Prostate gland (tissue), 2 donors: ENCODE results near the gene PDP2. TPM values are rescaled to one million over a fixed set of nuclear protein-coding genes. Genes with fewer than 3 reads are reported as not detected.
"Not testable (repeated sequence)": the region's sequence is repeated elsewhere in the genome, so short reads cannot be mapped to it uniquely, and the experiment has no call there.

Experiments used
- DNase-seq: peaks from one replicate; pipeline ENCODE4 v3.0.0-alpha.2; 2019; ENCODE audit warnings: low spot score
- H3K27ac ChIP-seq, 2 donors: fragments of 200-600 bp; sonication (generic); 2 replicates each; pipeline ENCODE4 v1.5.1; 2017 to 2019
- H3K27me3 ChIP-seq: fragments of 200-600 bp; sonication (generic); replicated peaks from 2 replicates; pipeline ENCODE4 v1.5.1; 2019; ENCODE audit not compliant: insufficient read depth
- H3K36me3 ChIP-seq, 2 donors: fragments of 200-600 bp; sonication (generic); 1 replicate in 1 of 2; 2 replicates in 1 of 2; pipeline versions ENCODE4 v1.5.1 to v1.8.1; 2017 to 2019
- H3K4me1 ChIP-seq: fragments of 200-600 bp; sonication (generic); replicated peaks from 2 replicates; pipeline ENCODE4 v1.5.1; 2019
- H3K4me3 ChIP-seq, 2 donors: fragments of 200-600 bp; sonication (generic); 2 replicates each; pipeline ENCODE4 v1.5.1; 2017 to 2019
- H3K9me3 ChIP-seq: fragments of 200-600 bp; sonication (generic); 2 replicates; pipeline ENCODE4 v1.5.1; 2017
- CTCF ChIP-seq, 4 experiments: fragments of 200-600 bp in 2 of 4; fragments of 450-650 bp in 2 of 4; sonication (generic) in 2 of 4; IDR thresholded peaks; 1 replicate in 3 of 4; 2 replicates in 1 of 4; pipeline ENCODE4 v1.5.1; 2016 to 2019; ENCODE audit warnings: antibody characterized with exemption in 4 of 4, mild to moderate bottlenecking in 2 of 4, moderate library complexity in 2 of 4
- POLR2A ChIP-seq: fragments of 450-650 bp; IDR thresholded peaks from one replicate; pipeline ENCODE4 v1.6.1; 2016; ENCODE audit warnings: antibody characterized with exemption, mild to moderate bottlenecking
- POLR2AphosphoS5 ChIP-seq: sonication (generic); formaldehyde crosslinking; IDR thresholded peaks from one replicate; pipeline ENCODE4 v1.6.1; 2017; ENCODE audit warnings: antibody characterized with exemption
- WGBS: methylation state at CpG from one replicate; pipeline ENCODE4 v1.1.5; 2018; 5-methylcytosine and 5-hydroxymethylcytosine counted together
- intact Hi-C: fragments of 100-400 bp; cut with DNase I; formaldehyde crosslinking; loops from one replicate; pipeline ENCODE4 v1.14.2; 2022
- total RNA-seq, 2 donors: library from RNA; depleted of rRNA; stranded (reverse); fragments of >200 nt; gene quantifications; one replicate each; pipeline ENCODE4 v1.1.0, GENCODE V29; 2016

PDP2 gene
- total RNA-seq, 2 donors from 2014 or later, result 9.2 to 21.9 TPM

GRCh38 chr16:66895999-66896398, 15.7 kb downstream of the PDP2 start:
- no peak for TF ChIP-seq POLR2AphosphoS5
- TF ChIP-seq POLR2A, result no peak
- no peak for TF ChIP-seq CTCF (IDR thresholded peaks at IDR 0.05)
- Histone ChIP-seq H3K27me3 (no peaks in the 10 kb centered on the region), H3K27ac (no peak overlapping the region), H3K4me1 (no peaks in the 10 kb centered on the region), H3K36me3 (no peaks in the 10 kb centered on the region), H3K4me3 (no peak overlapping the region), H3K9me3 (no peaks in the 10 kb centered on the region)
- no peak for DNase-seq
- 98% methylated on average over 3 of the region's 3 CpGs for WGBS
- intact Hi-C loops, result no loop called here

GRCh38 chr16:66896682-66897081, 16.4 kb downstream of the PDP2 start:
- 72% methylated on average over 5 of the region's 5 CpGs for WGBS
- DNase-seq, H3K9me3 ChIP-seq, H3K27ac ChIP-seq, H3K36me3 ChIP-seq, H3K4me3 ChIP-seq, H3K27me3 ChIP-seq, intact Hi-C loops, H3K4me1 ChIP-seq: not testable (repeated sequence)

- 46% methylated on average over 3 of the region's 3 CpGs for WGBS
- H3K4me3 ChIP-seq, result no peak overlapping the region
- no peak for DNase-seq
- no peak for TF ChIP-seq POLR2AphosphoS5
- no peak for TF ChIP-seq CTCF (IDR thresholded peaks at IDR 0.05)
- TF ChIP-seq POLR2A, result no peak
- H3K4me1 ChIP-seq, result no peaks in the 10 kb centered on the region
- H3K27me3 ChIP-seq, result no peaks in the 10 kb centered on the region
- H3K9me3 ChIP-seq, result no peaks in the 10 kb centered on the region
- no peaks in the 10 kb centered on the region for H3K36me3 ChIP-seq
- intact Hi-C loops, result loop anchor here (1.0 kb wide), 1 partner anchor 27 kb away; the partner anchor contains the start of gene RRAD
- H3K27ac ChIP-seq, result no peak overlapping the region
Measured at GRCh38 chr16:66898207-66898606, 17.9 kb downstream of the PDP2 start.

- TF ChIP-seq CTCF (IDR thresholded peaks at IDR 0.05), result no peak
- TF ChIP-seq POLR2AphosphoS5, result no peak
- no peak for TF ChIP-seq POLR2A
- H3K36me3 ChIP-seq, result no peaks in the 10 kb centered on the region
- H3K9me3 ChIP-seq, result no peaks in the 10 kb centered on the region
- H3K27me3 ChIP-seq, result no peaks in the 10 kb centered on the region
- WGBS, result 88% methylated on average over 2 of the region's 2 CpGs
- peak overlapping the region; percentile 54 to 73 for H3K27ac ChIP-seq
- no peak overlapping the region for H3K4me3 ChIP-seq
- no peak for DNase-seq
- H3K4me1 ChIP-seq, result no peaks in the 10 kb centered on the region
- intact Hi-C loops, result loop anchor here (1.0 kb wide), 1 partner anchor 26 kb away; the partner anchor contains the start of gene RRAD
Measured at GRCh38 chr16:66898933-66899309, 18.6 kb downstream of the PDP2 start.

- intact Hi-C loops, result no loop called here
- H3K27me3 ChIP-seq, result no peaks in the 10 kb centered on the region
- peak overlapping the region; percentile 54 to 73 for H3K27ac ChIP-seq
- TF ChIP-seq CTCF (IDR thresholded peaks at IDR 0.05) (no peak), POLR2AphosphoS5 (no peak), POLR2A (no peak)
- H3K4me3 ChIP-seq, result no peak overlapping the region
- no peaks in the 10 kb centered on the region for H3K36me3 ChIP-seq
- no peaks in the 10 kb centered on the region for H3K4me1 ChIP-seq
- no peaks in the 10 kb centered on the region for H3K9me3 ChIP-seq
- 71% methylated on average over 6 of the region's 6 CpGs for WGBS
- DNase-seq, result no peak
Measured at GRCh38 chr16:66899310-66899944, 19.1 kb downstream of the PDP2 start.
